HG02885 (cell line): ENCODE results near the gene TRABD2B.

ENCODE experiments used
- ATAC-seq: cut with Tn5 transposase; IDR thresholded peaks from one replicate; pipeline ENCODE4 v1.9.1; 2021; ENCODE audit warnings: mild to moderate bottlenecking; ENCODE audit not compliant: unreplicated experiment, poor library complexity

The TRABD2B gene

GRCh38 chr1:47995306-47996050, 1.7 kb downstream of the TRABD2B start:
- no peak for ATAC-seq

GRCh38 chr1:47993881-47994625, 3.1 kb downstream of the TRABD2B start:
- no peak for ATAC-seq

GRCh38 chr1:47993416-47993740, 3.8 kb downstream of the TRABD2B start:
- ATAC-seq, result no peak

- ATAC-seq, result no peak
Measured at GRCh38 chr1:47992720-47993415, 4.3 kb downstream of the TRABD2B start.

GRCh38 chr1:47991673-47992072, 5.5 kb downstream of the TRABD2B start:
- no peak for ATAC-seq

- no peak for ATAC-seq
Measured at GRCh38 chr1:47991187-47991586, 6.0 kb downstream of the TRABD2B start.

GRCh38 chr1:47990286-47990685, 6.9 kb downstream of the TRABD2B start:
- no peak for ATAC-seq

- ATAC-seq, result no peak
Measured at GRCh38 chr1:47987601-47988000, 9.6 kb downstream of the TRABD2B start.

- ATAC-seq, result no peak
Measured at GRCh38 chr1:47986761-47987200, 10.4 kb downstream of the TRABD2B start.

- no peak for ATAC-seq
Measured at GRCh38 chr1:47985018-47985417, 12.2 kb downstream of the TRABD2B start.

GRCh38 chr1:47984175-47984789, 12.9 kb downstream of the TRABD2B start:
- ATAC-seq, result no peak

- no peak for ATAC-seq
Measured at GRCh38 chr1:47983691-47984090, 13.5 kb downstream of the TRABD2B start.

GRCh38 chr1:47981667-47982350, 15.4 kb downstream of the TRABD2B start:
- no peak for ATAC-seq

GRCh38 chr1:47980501-47980900, 16.7 kb downstream of the TRABD2B start:
- ATAC-seq, result no peak

GRCh38 chr1:47979724-47980123, 17.5 kb downstream of the TRABD2B start:
- no peak for ATAC-seq

GRCh38 chr1:47978486-47978885, 18.7 kb downstream of the TRABD2B start:
- ATAC-seq, result no peak

- ATAC-seq, result no peak
Measured at GRCh38 chr1:47976728-47977127, 20.5 kb downstream of the TRABD2B start.

- no peak for ATAC-seq
Measured at GRCh38 chr1:47976267-47976666, 20.9 kb downstream of the TRABD2B start.

GRCh38 chr1:47975302-47975921, 21.8 kb downstream of the TRABD2B start:
- no peak for ATAC-seq
